Fibroblast of lung (primary cell): ENCODE data around the gene EZR. TPM values are rescaled to one million over a fixed set of nuclear protein-coding genes. Genes with fewer than 3 reads are reported as not detected.

Experiments
- DNase-seq, 2 donors: peaks; one replicate each; pipeline versions ENCODE4 v3.0.0 to v3.0.0-alpha.2; 2010; ENCODE audit warnings: low read depth in 2 of 2
- H2AFZ ChIP-seq: 2 replicates; pipeline ENCODE4 v1.5.1; 2012; ENCODE audit warnings: low read length, control low read depth, inconsistent platforms
- H3K27ac ChIP-seq: 2 replicates; pipeline ENCODE4 v1.5.1; 2011; ENCODE audit warnings: low read length, control low read depth; ENCODE audit not compliant: insufficient read depth
- H3K27me3 ChIP-seq: 2 replicates; pipeline ENCODE4 v1.5.1; 2011; ENCODE audit warnings: mild to moderate bottlenecking, low read length; ENCODE audit not compliant: control insufficient read depth, insufficient read depth
- H3K36me3 ChIP-seq: 2 replicates; pipeline ENCODE4 v1.5.1; 2011; ENCODE audit warnings: low read length; ENCODE audit not compliant: control insufficient read depth, insufficient read depth
- H3K4me1 ChIP-seq: 2 replicates; pipeline ENCODE4 v1.5.1; 2011; ENCODE audit warnings: low read length; ENCODE audit not compliant: control insufficient read depth, insufficient read depth; ENCODE audit errors: extremely low read depth
- H3K4me2 ChIP-seq: 2 replicates; pipeline ENCODE4 v1.5.1; 2011; ENCODE audit warnings: low read length, control low read depth; ENCODE audit not compliant: insufficient read depth; ENCODE audit errors: extremely low read depth
- H3K4me3 ChIP-seq, 4 experiments: fragments of 200-600 bp in 1 of 4; sonication (generic) in 1 of 4; replicated peaks in 1 of 4; 2 replicates each; pipeline ENCODE4 v1.5.1; 2011 to 2016; ENCODE audit warnings: low read length in 4 of 4, low read depth in 3 of 4, mild to moderate bottlenecking in 3 of 4, control low read depth in 2 of 4, inconsistent platforms in 1 of 4, mixed read lengths in 1 of 4; ENCODE audit not compliant: insufficient read depth in 1 of 4; ENCODE audit errors: control extremely low read depth in 1 of 4
- H3K79me2 ChIP-seq: 2 replicates; pipeline ENCODE4 v1.5.1; 2012; ENCODE audit warnings: mild to moderate bottlenecking, low read length, inconsistent platforms; ENCODE audit not compliant: control insufficient read depth, insufficient read depth
- H3K9ac ChIP-seq: 2 replicates; pipeline ENCODE4 v1.5.1; 2011; ENCODE audit warnings: mild to moderate bottlenecking, low read length, control low read depth; ENCODE audit not compliant: insufficient read depth
- H3K9me3 ChIP-seq: 2 replicates; pipeline ENCODE4 v1.5.1; 2012; ENCODE audit warnings: low read depth, low read length; ENCODE audit not compliant: control insufficient read depth, insufficient read depth
- H4K20me1 ChIP-seq: 2 replicates; pipeline ENCODE4 v1.5.1; 2011; ENCODE audit warnings: low read length; ENCODE audit not compliant: control insufficient read depth, insufficient read depth; ENCODE audit errors: extremely low read depth
- EZH2 ChIP-seq: IDR thresholded peaks from 2 replicates; pipeline ENCODE4 v1.5.1; 2012; ENCODE audit warnings: low read length, control low read depth, mild to moderate bottlenecking; ENCODE audit errors: missing control alignments
- polyA plus RNA-seq, 2 donors: library from polyadenylated mRNA; depleted of rRNA in 1 of 2; stranded (reverse) in 1 of 2; unstranded in 1 of 2; fragments of >200 nt; gene quantifications; 2 replicates each; pipeline ENCODE4 v1.2.1, GENCODE V29; 2011 to 2012; ENCODE audit warnings: missing spikeins in 1 of 2
- total RNA-seq: library from RNA; depleted of rRNA; stranded (reverse); fragments of >200 nt; gene quantifications from 2 replicates; pipeline ENCODE4 v1.2.1, GENCODE V29; 2014
- TF ChIP-seq, protein P1 (sequence below), 2 donors: IDR thresholded peaks in 1 of 2; conservative IDR thresholded peaks in 1 of 2; 1 replicate in 1 of 2; 2 replicates in 1 of 2; pipeline ENCODE4 v1.5.1; 2011 to 2012; ENCODE audit warnings: low read length in 2 of 2, control low read depth in 1 of 2, inconsistent platforms in 1 of 2, low read depth in 1 of 2, mild to moderate bottlenecking in 1 of 2

The EZR gene
- total and polyA plus RNA-seq, 2 donors (not counting 1 experiment from before 2014, with no cell fraction given): 89.0 to 132 TPM

DNA sequence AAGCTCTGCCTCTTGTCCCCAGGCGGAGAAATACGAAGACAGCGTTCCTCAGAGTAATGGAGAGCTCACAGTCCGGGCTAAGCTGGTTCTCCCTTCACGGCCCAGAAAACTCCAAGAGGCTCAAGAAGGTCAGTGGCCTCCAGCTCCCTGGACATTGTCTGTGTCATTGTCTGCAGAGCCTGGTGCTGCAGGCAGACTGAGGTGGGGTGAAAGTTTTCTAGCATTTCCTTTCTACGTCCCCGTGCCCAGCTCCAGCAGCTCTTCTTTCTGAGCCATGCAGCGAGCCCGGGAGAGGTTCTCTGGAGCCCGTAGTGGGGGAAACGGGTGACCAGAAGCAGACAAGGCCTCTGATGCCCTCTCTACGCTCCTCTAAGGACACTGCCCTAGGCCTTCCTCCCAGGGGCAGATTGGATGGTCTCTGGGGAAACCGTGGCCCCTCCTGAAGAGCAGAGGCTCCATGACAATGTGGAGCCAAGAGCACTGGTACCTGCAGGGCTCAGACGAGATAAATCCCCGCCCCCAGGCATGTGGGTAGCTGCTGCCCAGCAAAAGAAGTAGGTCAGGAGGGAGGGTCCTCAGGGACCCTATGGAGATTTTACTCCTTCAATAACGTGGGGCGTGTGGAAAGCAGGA is 58.4 kb downstream of the EZR start:
- Histone ChIP-seq H4K20me1 (no peaks in the 10 kb centered on the region), H3K4me3 (no peak overlapping the region), H3K27ac (no peak overlapping the region), H3K9ac (no peak overlapping the region), H3K79me2 (no peaks in the 10 kb centered on the region), H3K36me3 (peaks cover 7% of the 10 kb centered on the region), H3K9me3 (no peaks in the 10 kb centered on the region), H2AFZ (no peak overlapping the region), H3K4me2 (no peak overlapping the region), H3K4me1 (no peaks in the 10 kb centered on the region), H3K27me3 (no peaks in the 10 kb centered on the region)
- no peak for DNase-seq
- TF ChIP-seq EZH2: no peak
- TF ChIP-seq, protein P1, sequence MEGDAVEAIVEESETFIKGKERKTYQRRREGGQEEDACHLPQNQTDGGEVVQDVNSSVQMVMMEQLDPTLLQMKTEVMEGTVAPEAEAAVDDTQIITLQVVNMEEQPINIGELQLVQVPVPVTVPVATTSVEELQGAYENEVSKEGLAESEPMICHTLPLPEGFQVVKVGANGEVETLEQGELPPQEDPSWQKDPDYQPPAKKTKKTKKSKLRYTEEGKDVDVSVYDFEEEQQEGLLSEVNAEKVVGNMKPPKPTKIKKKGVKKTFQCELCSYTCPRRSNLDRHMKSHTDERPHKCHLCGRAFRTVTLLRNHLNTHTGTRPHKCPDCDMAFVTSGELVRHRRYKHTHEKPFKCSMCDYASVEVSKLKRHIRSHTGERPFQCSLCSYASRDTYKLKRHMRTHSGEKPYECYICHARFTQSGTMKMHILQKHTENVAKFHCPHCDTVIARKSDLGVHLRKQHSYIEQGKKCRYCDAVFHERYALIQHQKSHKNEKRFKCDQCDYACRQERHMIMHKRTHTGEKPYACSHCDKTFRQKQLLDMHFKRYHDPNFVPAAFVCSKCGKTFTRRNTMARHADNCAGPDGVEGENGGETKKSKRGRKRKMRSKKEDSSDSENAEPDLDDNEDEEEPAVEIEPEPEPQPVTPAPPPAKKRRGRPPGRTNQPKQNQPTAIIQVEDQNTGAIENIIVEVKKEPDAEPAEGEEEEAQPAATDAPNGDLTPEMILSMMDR (conservative IDR thresholded peaks at IDR 0.05 in 1 of 2, IDR thresholded peaks at IDR 0.05 in 1 of 2; ENCODE audit: low read depth in 1 of 2, low read length in 2 of 2): no peak

DNA sequence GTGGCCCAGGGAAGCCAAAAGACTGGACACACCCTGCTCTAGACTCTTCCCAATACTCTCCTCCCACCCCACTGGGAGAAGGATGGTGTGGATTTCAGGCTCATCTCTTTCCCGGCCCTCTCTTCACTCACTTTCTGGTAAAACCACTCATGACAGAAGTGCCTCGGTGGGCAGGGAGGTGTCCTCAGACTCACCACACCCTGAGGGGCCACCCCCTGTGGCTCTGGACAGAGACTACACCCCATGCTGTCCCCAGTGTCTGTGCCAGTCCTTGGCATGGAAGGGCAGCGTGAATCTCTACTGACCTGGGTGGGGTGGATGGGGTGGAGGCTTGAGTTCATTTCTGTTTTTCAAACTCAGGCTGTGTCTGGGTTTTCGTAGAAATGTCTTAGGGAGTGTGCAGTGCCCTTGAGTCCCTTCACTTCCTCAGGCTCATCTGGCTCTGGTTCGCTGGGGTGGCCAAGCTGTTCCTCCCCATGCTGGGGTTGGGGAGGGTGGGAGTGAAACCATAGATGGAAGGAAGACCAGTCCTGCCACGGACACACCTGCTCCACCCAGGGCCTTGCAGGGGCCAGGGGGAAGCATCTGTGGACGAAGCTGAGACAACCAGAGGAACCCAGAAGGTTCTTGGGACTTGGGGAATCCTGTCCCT is 59.1 kb downstream of the EZR start:
- Histone ChIP-seq H3K27ac (no peak overlapping the region), H3K9me3 (no peaks in the 10 kb centered on the region), H2AFZ (no peak overlapping the region), H3K27me3 (no peaks in the 10 kb centered on the region), H3K79me2 (no peaks in the 10 kb centered on the region), H4K20me1 (no peaks in the 10 kb centered on the region), H3K4me1 (no peaks in the 10 kb centered on the region), H3K4me3 (no peak overlapping the region), H3K36me3 (peaks cover 3% of the 10 kb centered on the region), H3K9ac (no peak overlapping the region), H3K4me2 (no peak overlapping the region)
- TF ChIP-seq, protein P1 (conservative IDR thresholded peaks at IDR 0.05 in 1 of 2, IDR thresholded peaks at IDR 0.05 in 1 of 2; ENCODE audit: low read depth in 1 of 2, low read length in 2 of 2): no peak
- TF ChIP-seq EZH2: no peak
- DNase-seq: no peak

DNA sequence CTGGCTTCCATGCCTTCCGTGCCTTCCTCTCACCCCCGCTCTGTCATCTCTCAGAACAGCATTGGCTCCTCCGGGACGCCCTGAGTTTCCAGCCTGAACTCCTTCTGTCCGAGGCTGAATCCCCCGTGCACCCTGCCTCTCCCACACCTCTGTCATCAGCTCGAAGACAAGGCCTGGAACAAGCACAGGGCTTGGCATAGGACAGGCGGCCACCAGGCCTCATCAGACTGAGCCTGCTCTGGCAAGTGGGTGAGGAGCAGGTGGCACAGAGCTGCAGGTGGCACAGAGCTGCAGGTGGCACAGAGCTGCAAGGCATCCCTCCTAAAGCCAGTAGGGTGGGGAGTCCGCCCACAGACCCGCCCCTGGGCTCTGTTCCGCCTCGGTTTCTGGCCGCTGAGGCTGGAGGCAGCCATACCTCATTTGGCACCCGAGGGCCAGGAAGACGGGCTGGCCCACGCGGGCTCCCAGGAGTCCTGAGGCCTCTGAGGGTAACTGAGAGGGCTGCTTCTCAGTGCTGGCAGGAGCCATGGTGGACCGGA is 60.2 kb downstream of the EZR start:
- H3K4me3 ChIP-seq: no peak overlapping the region
- no peaks in the 10 kb centered on the region for H3K9me3 ChIP-seq
- H3K27ac ChIP-seq: no peak overlapping the region
- H3K36me3 ChIP-seq: peaks cover 1% of the 10 kb centered on the region
- TF ChIP-seq EZH2: no peak
- no peaks in the 10 kb centered on the region for H3K79me2 ChIP-seq
- no peak for DNase-seq
- no peaks in the 10 kb centered on the region for H3K4me1 ChIP-seq
- no peak overlapping the region for H3K9ac ChIP-seq
- no peak overlapping the region for H3K4me2 ChIP-seq
- no peaks in the 10 kb centered on the region for H4K20me1 ChIP-seq
- no peaks in the 10 kb centered on the region for H3K27me3 ChIP-seq
- H2AFZ ChIP-seq: no peak overlapping the region
